Liver (tissue), 9 donors: Measurements from ENCODE around the gene ARIH1. TPM values are rescaled to one million over a fixed set of nuclear protein-coding genes. Genes with fewer than 3 reads are reported as not detected.

ENCODE experiments used
- DNase-seq: peaks from one replicate; pipeline ENCODE4 v3.0.0-alpha.2; 2017; ENCODE audit warnings: low spot score
- H3K27ac ChIP-seq, 2 donors: one replicate each; pipeline ENCODE4 v1.7.0; 2013; ENCODE audit warnings: inconsistent platforms in 2 of 2, low read length in 2 of 2, control low read depth in 1 of 2, low read depth in 1 of 2, mild to moderate bottlenecking in 1 of 2
- H3K27me3 ChIP-seq, 4 donors: one replicate each; pipeline versions ENCODE4 v1.6.1 to v1.7.0; 2013; ENCODE audit warnings: low read length in 3 of 4, inconsistent platforms in 1 of 4, mild to moderate bottlenecking in 1 of 4, moderate library complexity in 1 of 4; ENCODE audit not compliant: control insufficient read depth in 4 of 4, insufficient read depth in 4 of 4
- H3K36me3 ChIP-seq, 4 donors: one replicate each; pipeline versions ENCODE4 v1.6.1 to v1.7.0; 2013; ENCODE audit warnings: low read length in 3 of 4, mild to moderate bottlenecking in 3 of 4, low read depth in 1 of 4, moderate library complexity in 1 of 4; ENCODE audit not compliant: control insufficient read depth in 4 of 4, insufficient read depth in 3 of 4
- H3K4me1 ChIP-seq, 4 donors: one replicate each; pipeline versions ENCODE4 v1.6.1 to v1.7.0; 2013; ENCODE audit warnings: low read length in 3 of 4, mild to moderate bottlenecking in 3 of 4, moderate library complexity in 1 of 4; ENCODE audit not compliant: control insufficient read depth in 4 of 4, insufficient read depth in 4 of 4
- H3K4me3 ChIP-seq, 3 donors: one replicate each; pipeline versions ENCODE4 v1.6.1 to v1.7.0; 2013; ENCODE audit warnings: low read length in 3 of 3, control low read depth in 1 of 3, low read depth in 1 of 3, mild to moderate bottlenecking in 1 of 3
- H3K9ac ChIP-seq, 2 donors: one replicate each; pipeline ENCODE4 v1.7.0; 2013; ENCODE audit warnings: low read length in 2 of 2, mild to moderate bottlenecking in 2 of 2, moderate library complexity in 2 of 2, control low read depth in 1 of 2, low read depth in 1 of 2
- H3K9me3 ChIP-seq, 4 donors: one replicate each; pipeline versions ENCODE4 v1.6.1 to v1.7.0; 2013; ENCODE audit warnings: low read length in 3 of 4; ENCODE audit not compliant: control insufficient read depth in 4 of 4
- CTCF ChIP-seq: fragments of 150-350 bp; IDR thresholded peaks from 2 replicates; pipeline ENCODE4 v1.5.1; 2017; ENCODE audit warnings: improper control_type of control experiment, low read depth, low read length; ENCODE audit not compliant: missing input control
- FOXA1 ChIP-seq: IDR thresholded peaks from 2 replicates; pipeline ENCODE4 v1.6.1; 2016; ENCODE audit warnings: antibody characterized with exemption
- FOXA2 ChIP-seq: IDR thresholded peaks from 2 replicates; pipeline ENCODE4 v1.6.1; 2016; ENCODE audit warnings: antibody characterized with exemption
- GABPA ChIP-seq, 2 donors: IDR thresholded peaks in 1 of 2; conservative IDR thresholded peaks in 1 of 2; 2 replicates each; pipeline ENCODE4 v1.6.1; 2016; ENCODE audit warnings: antibody characterized with exemption in 2 of 2, mild to moderate bottlenecking in 1 of 2, moderate library complexity in 1 of 2
- HNF4A ChIP-seq, 2 donors: conservative IDR thresholded peaks; 2 replicates each; pipeline ENCODE4 v1.6.1; 2016; ENCODE audit warnings: antibody characterized with exemption in 2 of 2, mild to moderate bottlenecking in 2 of 2
- HNF4G ChIP-seq: IDR thresholded peaks from 2 replicates; pipeline ENCODE4 v1.6.1; 2016; ENCODE audit warnings: antibody characterized with exemption
- JUND ChIP-seq, 2 donors: IDR thresholded peaks; 2 replicates each; pipeline ENCODE4 v1.6.1; 2016; ENCODE audit warnings: antibody characterized with exemption in 2 of 2
- REST ChIP-seq: IDR thresholded peaks from 2 replicates; pipeline ENCODE4 v1.6.1; 2016; ENCODE audit warnings: antibody characterized with exemption, mild to moderate bottlenecking
- RXRA ChIP-seq, 2 donors: IDR thresholded peaks; 2 replicates each; pipeline ENCODE4 v1.6.1; 2017 to 2018; ENCODE audit warnings: antibody characterized with exemption in 2 of 2, mild to moderate bottlenecking in 1 of 2
- SP1 ChIP-seq: IDR thresholded peaks from 2 replicates; pipeline ENCODE4 v1.6.1; 2018; ENCODE audit warnings: antibody characterized with exemption, mild to moderate bottlenecking
- TAF1 ChIP-seq: conservative IDR thresholded peaks from 2 replicates; pipeline ENCODE4 v1.6.1; 2016; ENCODE audit warnings: antibody characterized with exemption, mild to moderate bottlenecking
- YY1 ChIP-seq: IDR thresholded peaks from 2 replicates; pipeline ENCODE4 v1.6.1; 2016; ENCODE audit warnings: antibody characterized with exemption, mild to moderate bottlenecking
- WGBS: extraction: QIAGEN DNeasy Blood & Tissue Kit; methylation state at CpG from one replicate; pipeline ENCODE4 v1.1.7; 2013; 5-methylcytosine and 5-hydroxymethylcytosine counted together
- polyA plus RNA-seq, 2 donors: library from polyadenylated mRNA; stranded (reverse) in 1 of 2; unstranded in 1 of 2; fragments of 200-250 nt in 1 of 2; fragments of >200 nt in 1 of 2; fragmentation: Nextera tagmentation in 1 of 2; extraction: Ambion mirVana in 1 of 2; gene quantifications; one replicate each; pipeline versions ENCODE4 v1.2.1 to v1.2.3, GENCODE V29; 2013 to 2015
- total RNA-seq, 2 donors: library from RNA; depleted of rRNA; stranded (reverse); fragments of >200 nt; gene quantifications; one replicate each; pipeline ENCODE4 v1.2.3, GENCODE V29; 2014
- TF ChIP-seq, protein P1 (sequence below): IDR thresholded peaks from 2 replicates; pipeline ENCODE4 v1.6.1; 2016; ENCODE audit warnings: antibody characterized with exemption
- TF ChIP-seq, protein P2 (sequence below): IDR thresholded peaks from 2 replicates; pipeline ENCODE4 v1.6.1; 2016; ENCODE audit warnings: antibody characterized with exemption
- donor health status: healthy.
- donor health status: healthy.
- donor health status: healthy.
- donor health status: healthy.
- donor health status: healthy.

Gene ARIH1
- total and polyA plus RNA-seq, 4 donors, result 10.8 to 23.8 (median 18.8) TPM

DNA sequence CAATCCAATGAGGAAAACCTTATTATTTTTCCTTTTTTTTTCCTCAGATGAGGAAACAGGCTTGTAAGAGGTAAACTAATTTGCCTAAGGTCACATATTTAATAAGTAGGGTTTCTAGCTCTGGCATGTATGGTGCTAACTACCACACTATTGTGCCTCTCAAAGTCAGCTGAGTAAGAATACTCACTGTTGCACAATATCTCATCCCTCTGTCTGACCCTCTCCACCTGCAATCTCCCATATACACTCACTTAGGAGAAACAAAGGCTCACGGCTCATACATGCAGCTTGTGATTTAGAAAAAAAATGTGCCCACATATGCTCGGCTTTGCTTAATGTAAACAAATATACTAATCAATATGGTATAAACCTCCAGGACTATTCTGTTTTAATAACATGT, 10.4 kb upstream of the ARIH1 start:
- H3K27ac ChIP-seq, result no peak overlapping the region
- H3K9ac ChIP-seq, result no peak overlapping the region
- DNase-seq, result no peak
- H3K9me3 ChIP-seq, result no peaks in the 10 kb centered on the region
- H3K36me3 ChIP-seq, result no peaks in the 10 kb centered on the region
- 87% methylated on average over 2 of the region's 2 CpGs for WGBS
- no peak for TF ChIP-seq SP1
- TF ChIP-seq HNF4A (conservative IDR thresholded peaks at IDR 0.05), result no peak
- TF ChIP-seq, protein P1, sequence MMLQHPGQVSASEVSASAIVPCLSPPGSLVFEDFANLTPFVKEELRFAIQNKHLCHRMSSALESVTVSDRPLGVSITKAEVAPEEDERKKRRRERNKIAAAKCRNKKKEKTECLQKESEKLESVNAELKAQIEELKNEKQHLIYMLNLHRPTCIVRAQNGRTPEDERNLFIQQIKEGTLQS, result no peak
- TF ChIP-seq, protein P2, sequence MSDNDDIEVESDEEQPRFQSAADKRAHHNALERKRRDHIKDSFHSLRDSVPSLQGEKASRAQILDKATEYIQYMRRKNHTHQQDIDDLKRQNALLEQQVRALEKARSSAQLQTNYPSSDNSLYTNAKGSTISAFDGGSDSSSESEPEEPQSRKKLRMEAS, result no peak
- TF ChIP-seq JUND (IDR thresholded peaks at IDR 0.05), result no peak
- no peak for TF ChIP-seq HNF4G
- peaks cover 0 to 5% (median 1%) of the 10 kb centered on the region in 4 donors for H3K4me1 ChIP-seq
- H3K27me3 ChIP-seq, result no peaks in the 10 kb centered on the region
- H3K4me3 ChIP-seq, result no peak overlapping the region

GRCh38 chr15:72464251-72464650, 9.9 kb upstream of the ARIH1 start:
- TF ChIP-seq JUND (IDR thresholded peaks at IDR 0.05) (no peak), RXRA (IDR thresholded peaks at IDR 0.05) (no peak), YY1 (no peak), FOXA2 (no peak)
- TF ChIP-seq, protein P2, result no peak
- peaks cover 0 to 5% (median 1%) of the 10 kb centered on the region in 4 donors for H3K4me1 ChIP-seq
- H3K36me3 ChIP-seq, result no peaks in the 10 kb centered on the region
- no peak overlapping the region for H3K27ac ChIP-seq
- WGBS, result 90% methylated on average over 7 of the region's 7 CpGs
- H3K9me3 ChIP-seq, result no peaks in the 10 kb centered on the region
- H3K4me3 ChIP-seq, result no peak overlapping the region
- DNase-seq, result no peak
- no peaks in the 10 kb centered on the region for H3K27me3 ChIP-seq
- H3K9ac ChIP-seq, result no peak overlapping the region

DNA sequence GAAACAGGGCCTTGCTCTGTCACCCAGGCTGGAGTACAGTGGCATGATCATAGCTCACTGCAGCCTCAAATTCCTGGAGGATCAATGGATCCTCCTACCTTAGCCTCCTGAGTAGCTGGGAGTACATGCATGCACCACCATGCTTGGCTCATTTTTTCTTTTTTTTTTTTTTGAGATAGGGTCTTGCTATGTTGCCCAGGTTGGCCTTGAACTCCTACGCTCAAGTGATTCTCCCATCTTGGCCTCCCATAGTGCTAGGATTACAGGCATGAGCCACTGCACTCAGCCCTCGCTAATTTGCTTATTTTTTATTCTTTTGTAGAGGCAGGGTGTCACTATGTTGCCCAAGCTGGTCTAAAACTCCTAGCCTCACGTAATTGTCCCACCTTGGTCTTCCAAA, 6.0 kb upstream of the ARIH1 start:
- no peak for TF ChIP-seq JUND (IDR thresholded peaks at IDR 0.05)
- DNase-seq, result no peak
- Histone ChIP-seq H3K27me3 (no peaks in the 10 kb centered on the region), H3K9ac (no peak overlapping the region), H3K4me3 (no peak overlapping the region), H3K9me3 (no peaks in the 10 kb centered on the region), H3K27ac (no peak overlapping the region), H3K36me3 (peaks cover 0 to 2% (median 0%) of the 10 kb centered on the region in 4 donors), H3K4me1 (peaks cover 0 to 6% (median 2%) of the 10 kb centered on the region in 4 donors)
- WGBS, result 98% methylated on average over 3 of the region's 3 CpGs

GRCh38 chr15:72472992-72473610, 1.0 kb upstream of the ARIH1 start:
- Histone ChIP-seq H3K27me3 (no peaks in the 10 kb centered on the region), H3K36me3 (peaks cover 0 to 2% (median 0%) of the 10 kb centered on the region in 4 donors), H3K27ac (peak overlapping the region; percentile 98 to 100), H3K9me3 (no peaks in the 10 kb centered on the region), H3K9ac (peak overlapping the region; percentile 94 to 99), H3K4me1 (peaks cover 0 to 26% (median 17%) of the 10 kb centered on the region in 4 donors), H3K4me3 (peak overlapping the region; percentile 63 to 94 (median 91))
- WGBS, result 50% methylated on average over 4 of the region's 4 CpGs
- no peak for DNase-seq
- TF ChIP-seq REST (no peak), FOXA1 (no peak), FOXA2 (no peak), HNF4G (no peak), CTCF (no peak), GABPA (IDR thresholded peaks at IDR 0.05 in 1 of 2, conservative IDR thresholded peaks at IDR 0.05 in 1 of 2) (no peak), TAF1 (no peak), SP1 (no peak), RXRA (IDR thresholded peaks at IDR 0.05) (no peak)
- TF ChIP-seq, protein P2, result no peak
- TF ChIP-seq, protein P1, result no peak
